Measurements from ENCODE around the gene OSGEP.
A peak's percentile ranks its signal among the peaks of the same experiment; 100 is the strongest.
"Not testable (repeated sequence)": the region's sequence is repeated elsewhere in the genome, so short reads cannot be mapped to it uniquely, and the experiment has no call there.

Gene OSGEP

GRCh38 chr14:20469242-20469889, 14.8 kb upstream of the OSGEP start, which contains the start of gene PNP:
PNP (plus strand) TSS chr14:20469406; CDS start chr14:20469525, 119 bp downstream.
- DNase-seq, result peak; percentile 88

GRCh38 chr14:20468764-20469241, 14.2 kb upstream of the OSGEP start:
- no peak for DNase-seq

- DNase-seq, result peak; percentile 97
Measured at GRCh38 chr14:20461225-20462141, 6.9 kb upstream of the OSGEP start, which contains the start of gene PIP4P1. PIP4P1 (minus strand) TSS chr14:20461434; CDS start chr14:20461325, 109 bp downstream.

GRCh38 chr14:20460458-20461224, 6.0 kb upstream of the OSGEP start:
- peak; percentile 65 for DNase-seq

- no peak for DNase-seq
Measured at GRCh38 chr14:20458031-20458789, 3.6 kb upstream of the OSGEP start.

GRCh38 chr14:20456971-20457370, 2.4 kb upstream of the OSGEP start:
- DNase-seq, result no peak

GRCh38 chr14:20455355-20456300, 1.0 kb upstream of the OSGEP start:
- DNase-seq, result peak; percentile 80

GRCh38 chr14:20452831-20453230, 1.8 kb downstream of the OSGEP start:
- DNase-seq, result not testable (repeated sequence)

- DNase-seq, result no peak
Measured at GRCh38 chr14:20446889-20447288, 7.7 kb downstream of the OSGEP start.

- DNase-seq, result not testable (repeated sequence)
Measured at GRCh38 chr14:20443650-20444049, 11.0 kb downstream of the OSGEP start.

GRCh38 chr14:20441461-20441860, 13.2 kb downstream of the OSGEP start:
- no peak for DNase-seq

- DNase-seq, result no peak
Measured at GRCh38 chr14:20440882-20441281, 13.7 kb downstream of the OSGEP start.

- DNase-seq, result no peak
Measured at GRCh38 chr14:20440465-20440864, 14.1 kb downstream of the OSGEP start.

- no peak for DNase-seq
Measured at GRCh38 chr14:20438664-20439063, 15.9 kb downstream of the OSGEP start.

GRCh38 chr14:20436363-20436755, 18.3 kb downstream of the OSGEP start:
- no peak for DNase-seq

GRCh38 chr14:20435582-20436362, 18.8 kb downstream of the OSGEP start, which contains the start of gene KLHL33:
KLHL33 (minus strand) TSS chr14:20436166; CDS start chr14:20435811, 355 bp downstream.
- DNase-seq, result no peak

- no peak for DNase-seq
Measured at GRCh38 chr14:20434701-20435581, 19.7 kb downstream of the OSGEP start.

- no peak for DNase-seq
Measured at GRCh38 chr14:20429801-20430669, 24.6 kb downstream of the OSGEP start.
